K562 (cell line): Measurements from ENCODE around the gene ITGAD. TPM values are rescaled to one million over a fixed set of nuclear protein-coding genes. Genes with fewer than 3 reads are reported as not detected.
A peak's percentile ranks its signal among the peaks of the same experiment; 100 is the strongest.

ENCODE experiments used
- ATF7 ChIP-seq: fragments of 450-650 bp; IDR thresholded peaks from 2 replicates; pipeline ENCODE4 v1.7.1; 2014; ENCODE audit warnings: mild to moderate bottlenecking, moderate library complexity
- CHD7 ChIP-seq: fragments of 200-600 bp; sonication (generic); IDR thresholded peaks from one replicate; pipeline ENCODE4 v1.6.1; 2012; ENCODE audit warnings: mild to moderate bottlenecking, low read depth, low read length, inconsistent platforms
- HDAC3 ChIP-seq: fragments of 450-650 bp; IDR thresholded peaks from 2 replicates; pipeline ENCODE4 v1.6.1; 2018; ENCODE audit warnings: borderline replicate concordance, mild to moderate bottlenecking, moderate library complexity; ENCODE audit not compliant: partially characterized antibody
- HMGN3 ChIP-seq: IDR thresholded peaks from 2 replicates; pipeline ENCODE4 v1.6.1; 2011; ENCODE audit warnings: borderline replicate concordance, low read depth, mild to moderate bottlenecking, mixed read lengths, low read length; ENCODE audit not compliant: insufficient read length; ENCODE audit errors: extremely low read depth
- JUN ChIP-seq, 2 experiments: sonication (generic) in 1 of 2; formaldehyde crosslinking in 1 of 2; IDR thresholded peaks; 2 replicates each; pipeline versions ENCODE4 v1.6.1 to v1.8.0; 2012 to 2022; ENCODE audit warnings: borderline replicate concordance in 2 of 2, mild to moderate bottlenecking in 2 of 2, improper control_type of control experiment in 1 of 2, low read depth in 1 of 2, low read length in 1 of 2, missing genetic modification reagents in 1 of 2
- KAT8 ChIP-seq: fragments of 450-650 bp; IDR thresholded peaks from 2 replicates; pipeline ENCODE4 v1.6.1; 2016; ENCODE audit warnings: low read depth, mild to moderate bottlenecking
- KLF13 ChIP-seq: fragments of 450-650 bp; IDR thresholded peaks from 2 replicates; pipeline ENCODE4 v1.6.1; 2016; ENCODE audit warnings: missing genetic modification characterization, low read depth, mild to moderate bottlenecking, missing compliant biosample characterization, moderate library complexity, borderline replicate concordance
- SMARCC2 ChIP-seq: fragments of 450-650 bp; IDR thresholded peaks from 2 replicates; pipeline ENCODE4 v1.6.1; 2017; ENCODE audit warnings: antibody characterized with exemption, moderate library complexity, mild to moderate bottlenecking, low read depth
- SRF ChIP-seq, 2 experiments: fragments of 250-450, 450-650 bp in 1 of 2; sonication (Bioruptor Pico) in 1 of 2; sonication (generic) in 1 of 2; formaldehyde crosslinking; IDR thresholded peaks; 2 replicates each; pipeline versions ENCODE4 v1.5.0 to v1.5.1; 2020 to 2022; ENCODE audit warnings: mild to moderate bottlenecking in 1 of 2, missing genetic modification reagents in 1 of 2
- VEZF1 ChIP-seq: fragments of 200-800 bp; sonication (Bioruptor generic); IDR thresholded peaks from 2 replicates; pipeline ENCODE4 v1.6.1; 2017; ENCODE audit warnings: missing genetic modification characterization, missing compliant biosample characterization
- ZEB2 ChIP-seq: fragments of 450-650 bp; IDR thresholded peaks from 2 replicates; pipeline ENCODE4 v1.6.1; 2016
- ZKSCAN1 ChIP-seq: fragments of 150-350 bp; IDR thresholded peaks from 2 replicates; pipeline ENCODE4 v1.6.1; 2016; ENCODE audit warnings: low read depth, low read length
- ZNF79 ChIP-seq: fragments of 250-450 bp; sonication (Bioruptor Pico); IDR thresholded peaks from 2 replicates; pipeline ENCODE4 v1.4.0; 2020; ENCODE audit warnings: low read depth, mild to moderate bottlenecking, moderate library complexity
- polyA plus RNA-seq, 8 experiments: library from polyadenylated mRNA; depleted of rRNA in 4 of 8; stranded (reverse) in 5 of 8; unstranded in 3 of 8; fragments of >200 nt; fragmentation: Nextera tagmentation in 2 of 8; fragmentation: Illumina TruSeq in 1 of 8; extraction: Ambion mirVana in 2 of 8; extraction: Trizol in 1 of 8; gene quantifications; 2 replicates each; pipeline versions ENCODE4 v1.2.1 to v1.2.3, GENCODE V29; 2011 to 2014; ENCODE audit warnings: inconsistent platforms in 1 of 8, missing spikeins in 1 of 8
- total RNA-seq, 7 experiments: library from RNA; depleted of rRNA in 6 of 7; stranded (reverse); fragments of >200 nt in 6 of 7; fragmentation: Illumina TruSeq in 2 of 7; extraction: Trizol in 2 of 7; gene quantifications; 2 replicates each; pipeline versions ENCODE4 v1.2.1 to v1.2.3, GENCODE V29; 2011 to 2021; ENCODE audit warnings: low replicate concordance in 1 of 7

Gene ITGAD
- total and polyA plus RNA-seq, 9 of the 15 experiments (the other 6 are each of a cell fraction or from before 2014, with no cell fraction given): not detected

DNA sequence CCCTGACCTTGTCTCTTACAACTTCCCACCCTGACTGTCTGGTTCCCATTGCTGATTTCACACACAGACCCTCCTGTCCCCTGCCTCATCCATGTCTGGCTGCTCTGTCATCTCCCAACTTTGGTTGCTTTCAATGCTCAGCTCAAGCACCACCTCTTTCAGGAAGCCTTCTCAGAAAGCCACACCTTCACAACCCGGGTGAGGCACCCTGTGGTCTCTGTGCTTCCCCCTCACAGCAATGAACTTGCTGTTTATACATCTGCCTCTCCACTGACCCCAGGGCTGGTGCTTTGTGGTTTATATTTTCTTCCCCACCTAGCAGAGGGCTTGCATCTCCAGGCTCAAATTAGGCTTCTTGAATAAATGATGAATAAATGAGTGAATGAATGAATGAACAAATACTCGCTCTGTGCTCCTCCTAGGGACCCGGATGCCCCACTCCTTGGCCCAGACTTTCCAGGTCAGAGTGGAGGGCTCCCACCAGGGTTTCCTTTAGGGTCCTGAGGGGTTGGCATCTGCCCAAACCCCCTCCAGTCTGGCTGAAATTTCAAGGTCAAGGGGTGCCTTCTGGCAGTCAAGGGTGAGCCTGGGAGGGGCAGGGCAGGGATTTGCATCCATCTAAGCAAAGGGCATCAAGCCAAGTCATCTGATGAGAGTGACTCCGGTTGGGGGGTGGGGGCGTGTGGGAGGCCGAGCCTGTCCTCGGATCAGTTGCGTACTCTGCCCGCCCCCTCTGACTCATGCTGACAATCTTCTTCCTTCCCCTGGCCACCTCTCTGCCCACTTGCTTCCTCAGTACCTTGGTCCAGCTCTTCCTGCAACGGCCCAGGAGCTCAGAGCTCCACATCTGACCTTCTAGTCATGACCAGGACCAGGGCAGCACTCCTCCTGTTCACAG, 38.5 kb upstream of the ITGAD start, which contains the start of gene ITGAX (continued):
- TF ChIP-seq CHD7 (no peak), KAT8 (no peak), HMGN3 (peak; percentile 41), SMARCC2 (no peak), VEZF1 (CRISPR knock-in tag) (peak; percentile 81), KLF13 (tag) (no peak), ZNF79 (no peak), ATF7 (0 out of 2 replicates have a peak, but pooled peaks have one; percentile 36), ZEB2 (peak; percentile 21; the same call in 1 of the 2 replicates), HDAC3 (no peak), SRF (CRISPR knock-in tag; IDR thresholded peaks at IDR 0.05) (no peak), JUN (IDR thresholded peaks at IDR 0.05; ENCODE audit: borderline replicate concordance, low read depth, low read length) (peak; percentile 87), JUN (CRISPR knock-in tag; IDR thresholded peaks at IDR 0.05; ENCODE audit: borderline replicate concordance) (no peak), ZKSCAN1 (no peak)
